Activated CD8-positive, alpha-beta memory T cell treated with anti-CD3 and anti-CD28 coated beads, Interleukin-2, amount 50 U/mL, for 24 hours (primary cell): ENCODE data around the gene GOLGA6D.
A peak's percentile ranks its signal among the peaks of the same experiment; 100 is the strongest.
"Not testable (repeated sequence)": the region's sequence is repeated elsewhere in the genome, so short reads cannot be mapped to it uniquely, and the experiment has no call there.

ENCODE experiments used
- DNase-seq: peaks from one replicate; pipeline ENCODE4 v3.0.0-alpha.2; 2020; ENCODE audit errors: extremely low read depth

The GOLGA6D gene

DNA sequence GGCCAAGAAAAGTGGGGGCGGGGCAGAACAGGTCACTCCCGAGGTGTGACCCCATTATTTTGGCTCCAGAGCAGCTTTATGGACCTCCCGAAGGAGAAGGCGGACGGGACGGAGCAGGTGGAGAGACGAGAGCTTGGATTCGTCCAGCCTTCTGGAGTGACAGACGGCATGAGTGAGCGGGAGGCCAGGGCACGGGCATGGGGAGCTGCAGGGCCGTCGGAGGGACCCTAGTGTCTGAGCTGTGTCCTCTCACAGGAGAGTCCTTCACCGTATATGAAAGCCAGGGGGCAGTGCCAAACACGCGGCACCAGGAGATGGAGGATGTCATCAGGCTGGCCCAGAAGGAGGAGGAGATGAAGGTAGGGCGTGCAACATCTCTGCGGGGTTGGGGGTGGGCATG is 11.0 kb downstream of the GOLGA6D start:
- DNase-seq = not testable (repeated sequence)

DNA sequence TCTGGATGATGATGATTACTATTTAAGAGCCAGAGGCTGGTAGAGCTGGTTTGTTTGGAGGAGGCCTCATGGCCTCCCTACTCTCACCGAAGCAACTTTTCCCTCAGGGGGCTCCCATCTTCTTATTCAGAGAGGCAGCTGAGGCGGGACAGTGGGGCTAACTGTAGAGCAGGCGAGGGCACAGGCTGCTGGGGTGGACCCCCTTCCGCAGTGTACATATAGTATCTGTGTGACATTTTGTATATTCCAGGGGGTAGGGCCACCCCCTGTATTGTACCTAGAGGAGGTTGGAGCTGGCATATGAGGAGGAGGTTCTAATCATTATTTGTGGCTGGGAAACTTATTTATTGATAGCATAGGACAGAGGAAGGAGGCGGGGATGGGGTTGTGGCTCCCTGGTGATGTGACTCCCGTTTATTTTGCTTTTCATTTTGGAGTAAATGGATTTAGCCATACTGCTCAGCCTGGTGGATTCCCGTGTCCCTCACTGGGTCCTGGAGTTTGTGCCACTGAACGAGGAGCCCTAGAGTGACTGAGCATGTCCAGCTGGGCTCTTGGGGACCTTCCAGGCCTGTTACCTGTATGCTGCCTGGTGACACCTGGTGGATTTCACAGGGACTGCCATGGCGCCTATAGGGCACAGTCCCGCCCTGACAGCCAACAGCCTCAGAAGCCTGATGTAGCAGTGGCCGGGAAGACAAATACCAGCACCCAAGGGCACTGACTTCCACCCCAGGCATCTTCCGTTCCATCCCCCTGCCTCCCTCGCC is 16.1 kb downstream of the GOLGA6D start:
- not testable (repeated sequence) for DNase-seq

DNA sequence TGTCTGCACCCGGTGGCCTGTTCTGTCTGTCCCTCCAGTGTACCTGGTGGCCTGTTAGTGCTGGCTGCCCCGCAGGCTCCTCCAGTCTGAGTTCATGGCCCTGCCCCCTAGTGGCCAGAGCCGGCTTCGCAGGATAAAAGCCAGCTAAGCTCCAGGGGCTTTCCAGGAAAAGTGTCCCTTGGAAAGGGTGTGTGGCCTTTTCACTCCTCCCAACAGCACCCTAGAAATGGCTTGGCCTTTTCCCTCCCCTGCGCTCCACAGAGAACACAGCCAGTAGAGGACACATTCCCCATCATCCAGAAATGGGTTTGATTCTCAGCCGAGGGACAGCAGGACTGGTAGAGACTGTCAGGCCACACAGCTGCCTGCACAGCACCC is 16.7 kb downstream of the GOLGA6D start:
- DNase-seq = peak; percentile 34

DNA sequence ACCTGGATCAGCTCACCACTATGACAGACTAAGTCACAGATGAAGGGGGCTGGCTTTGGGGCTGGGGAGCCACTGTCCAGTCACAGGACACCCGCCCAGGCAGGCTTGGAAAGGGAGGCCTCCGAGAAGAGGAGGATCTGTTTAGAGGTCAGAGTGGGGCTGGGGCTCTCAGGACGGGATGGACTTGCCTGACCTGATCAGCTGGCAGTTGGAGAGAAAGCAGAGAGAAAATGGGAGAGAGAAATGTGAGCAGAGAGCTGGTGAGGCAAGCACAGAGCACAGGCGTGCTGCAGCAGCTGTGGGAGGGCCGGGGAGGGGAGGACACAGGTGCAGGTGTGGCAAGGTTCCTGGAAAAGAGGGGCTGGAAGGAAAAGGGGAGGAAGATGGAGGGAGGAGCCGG is 17.4 kb downstream of the GOLGA6D start:
- not testable (repeated sequence) for DNase-seq

DNA sequence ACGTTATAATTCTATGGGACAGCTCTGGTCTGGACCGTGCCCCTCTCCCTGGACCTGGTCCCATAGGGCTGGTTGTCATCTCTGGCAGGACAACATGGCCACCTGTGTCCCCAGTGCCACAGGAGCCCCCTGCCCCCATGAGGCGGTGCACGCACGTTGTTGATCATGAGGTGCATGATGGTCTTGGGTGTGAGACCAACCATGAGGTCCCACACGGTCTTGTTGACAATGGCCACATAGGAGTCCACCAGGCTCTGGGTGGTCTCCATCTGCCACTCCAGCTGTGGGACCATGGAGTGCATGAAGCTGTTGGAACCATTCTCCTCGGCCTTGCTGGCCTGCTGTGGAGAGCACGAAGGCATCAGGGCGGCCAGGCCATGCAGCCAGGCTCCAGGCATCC is 19.7 kb downstream of the GOLGA6D start:
- DNase-seq = no peak

DNA sequence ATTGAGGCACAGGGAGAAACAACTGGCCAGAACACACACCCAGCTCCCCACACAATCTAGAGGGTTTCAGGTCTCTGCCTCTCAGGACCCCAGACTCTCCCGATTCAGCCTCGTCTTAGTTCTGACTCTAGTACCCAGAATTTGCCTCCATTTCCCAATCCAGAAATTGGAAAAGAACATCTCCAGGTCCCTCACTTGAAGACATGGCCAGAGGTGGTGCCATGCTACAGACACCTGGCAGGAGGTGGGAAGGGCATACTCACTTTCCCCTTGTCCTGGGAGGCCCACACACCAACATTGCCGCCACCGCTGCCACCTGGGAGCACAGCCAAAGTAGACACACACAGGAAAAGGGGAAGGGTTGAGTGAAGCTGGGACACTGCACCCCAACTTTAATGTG is 20.1 kb downstream of the GOLGA6D start:
- DNase-seq = not testable (repeated sequence)

DNA sequence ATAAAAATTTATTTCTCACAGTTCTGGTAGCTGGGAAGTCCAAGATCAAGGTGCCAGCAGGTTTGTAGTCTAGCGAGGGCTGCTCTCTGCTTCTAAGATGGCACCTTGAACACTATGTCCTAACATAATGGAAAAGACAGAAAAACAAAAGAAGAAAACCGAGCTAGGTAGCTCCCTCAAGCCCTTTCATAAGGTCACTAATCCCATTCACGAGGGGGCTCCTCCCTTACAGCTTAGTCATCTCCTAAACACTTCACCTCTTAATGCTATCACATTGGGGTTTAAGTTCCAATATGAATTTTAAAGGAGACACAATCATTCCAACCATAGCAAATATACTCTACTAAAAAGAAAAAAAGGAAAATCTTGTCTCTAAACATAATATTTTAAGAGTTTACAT is 23.6 kb downstream of the GOLGA6D start:
- no peak for DNase-seq

DNA sequence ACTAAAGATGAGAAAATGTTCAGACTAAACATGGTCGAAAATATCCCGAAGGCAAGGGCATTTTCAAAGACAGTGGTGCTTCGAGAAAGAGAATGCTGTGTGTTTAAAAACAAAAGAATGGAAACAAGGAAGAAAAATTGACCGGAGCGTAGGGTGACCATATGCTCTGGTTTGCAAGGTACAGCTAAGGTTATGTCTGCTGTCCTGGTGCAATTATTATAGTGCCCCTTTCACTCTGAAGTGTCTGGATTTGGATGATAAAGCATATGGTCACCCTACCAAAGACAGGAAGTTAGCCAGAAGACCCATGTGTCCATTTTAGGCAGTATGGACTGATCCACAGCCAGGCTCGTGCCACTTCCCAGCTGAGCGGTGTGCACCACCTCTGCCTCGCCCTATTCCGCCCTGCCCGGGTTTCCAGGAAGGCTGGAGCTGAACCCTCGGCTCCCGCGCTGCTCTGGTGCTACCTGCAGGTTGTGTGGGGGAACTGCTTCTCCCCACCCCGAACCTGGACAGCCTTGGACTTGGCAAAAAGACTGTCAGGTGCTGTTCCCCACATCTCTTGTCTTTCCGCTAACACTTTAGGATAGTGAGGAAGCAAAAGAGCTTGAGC is 25.2 kb downstream of the GOLGA6D start:
- DNase-seq = no peak

DNA sequence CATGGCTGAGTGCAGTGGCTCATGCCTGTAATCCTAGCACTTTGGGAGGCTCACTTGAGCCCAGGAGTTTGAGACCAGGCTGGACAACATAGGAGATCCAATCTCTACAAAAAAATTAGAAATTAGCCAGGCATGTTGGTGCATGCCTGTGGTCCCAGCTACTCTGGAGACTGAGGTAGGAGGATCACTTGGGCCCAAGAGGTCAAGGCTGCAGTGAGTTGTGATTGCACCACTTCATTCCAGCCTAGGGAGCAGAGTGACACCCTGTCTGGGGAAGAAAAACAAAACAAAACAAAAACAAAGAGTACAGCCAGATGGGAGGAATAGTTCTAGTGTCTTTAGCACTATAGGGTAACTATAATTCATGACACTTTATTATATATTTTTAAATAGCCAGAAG is 27.1 kb downstream of the GOLGA6D start:
- no peak for DNase-seq

DNA sequence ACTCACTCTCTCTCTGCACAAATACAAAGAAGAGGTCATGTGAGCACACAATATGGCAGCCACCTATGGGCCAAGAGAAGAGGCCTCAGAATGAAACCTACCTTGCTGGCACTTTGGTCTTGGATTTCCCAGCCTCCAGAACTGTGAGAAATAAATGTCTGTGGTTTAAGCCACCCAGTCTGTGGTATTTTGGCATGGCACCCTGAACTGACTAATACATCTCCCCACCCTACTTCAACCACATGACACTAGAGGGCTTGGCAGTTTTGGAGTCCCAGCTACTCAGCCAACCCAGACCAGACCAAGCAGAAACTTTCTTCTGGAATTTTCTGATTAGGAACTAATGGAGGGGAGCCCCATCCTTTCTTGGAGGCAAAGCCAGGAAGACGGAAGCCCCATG is 29.9 kb downstream of the GOLGA6D start:
- not testable (repeated sequence) for DNase-seq

DNA sequence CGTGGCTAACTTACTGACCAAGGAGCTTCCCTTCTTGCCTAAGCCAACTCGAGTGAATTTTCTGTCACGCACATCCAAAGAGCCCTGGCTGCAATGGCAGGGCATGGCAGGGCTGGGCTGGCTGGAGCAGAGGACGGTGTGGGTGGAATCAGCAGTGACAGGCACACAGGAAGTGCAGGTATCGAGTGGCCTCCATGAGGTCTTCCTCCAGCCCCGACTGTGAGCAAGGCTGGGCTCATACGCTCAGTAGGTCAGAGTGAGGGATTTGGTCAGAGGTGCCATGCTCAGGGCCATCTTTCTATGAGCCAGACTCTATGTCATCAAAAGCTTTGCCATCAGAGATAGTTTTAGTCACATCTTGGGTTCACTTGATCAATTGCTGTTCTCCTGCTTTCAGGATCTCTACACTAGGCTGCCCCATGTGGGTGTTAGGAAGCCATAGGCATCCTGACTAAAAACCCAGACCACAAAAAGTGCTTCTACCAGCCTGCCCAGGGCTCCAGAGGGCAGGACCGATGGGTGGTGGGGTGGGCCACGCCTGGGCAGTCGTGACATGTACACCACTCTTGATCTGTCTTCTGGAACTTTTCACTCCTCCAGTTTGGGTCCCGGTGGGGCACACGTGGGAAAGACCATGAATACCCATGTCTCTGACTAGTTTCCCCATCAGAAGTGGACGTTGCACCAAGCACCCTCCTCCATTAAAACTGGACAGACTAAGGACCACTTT is 30.6 kb downstream of the GOLGA6D start:
- no peak for DNase-seq

DNA sequence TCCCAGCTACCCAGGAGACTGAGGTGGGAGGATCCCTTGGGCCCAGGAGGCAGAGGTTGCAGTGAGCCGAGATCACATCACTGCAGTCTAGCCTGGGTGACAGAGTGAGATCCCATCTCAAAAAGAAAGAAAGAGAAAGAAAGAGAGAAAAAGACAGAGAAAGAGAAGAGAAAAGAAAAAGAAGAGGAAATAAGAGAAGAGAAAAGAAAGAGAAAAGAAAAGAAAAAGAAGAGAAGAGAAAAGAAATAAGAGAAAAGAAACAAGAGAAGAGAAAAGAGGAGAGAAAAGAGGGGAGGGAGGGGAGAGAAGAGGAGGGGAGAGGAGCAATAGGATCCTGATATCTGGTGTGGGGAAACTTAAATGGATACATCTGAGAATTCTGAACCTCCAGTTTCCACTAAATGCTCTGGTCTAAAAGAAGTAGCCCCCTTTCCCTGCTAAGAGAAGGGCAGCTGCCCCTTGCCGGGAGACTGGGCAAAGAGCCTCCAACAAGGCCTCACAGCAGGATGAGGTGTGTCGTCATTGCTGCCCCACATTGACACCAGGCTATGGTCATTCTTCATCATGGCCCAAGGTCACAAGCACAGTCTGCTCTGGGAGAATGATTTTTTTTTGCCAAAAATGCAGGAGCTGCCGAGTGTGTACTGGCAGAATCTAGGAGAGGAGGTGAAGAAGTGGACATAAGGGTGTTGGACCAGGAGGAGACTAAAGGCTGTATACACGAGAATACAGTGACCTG is 32.1 kb downstream of the GOLGA6D start:
- DNase-seq = no peak

DNA sequence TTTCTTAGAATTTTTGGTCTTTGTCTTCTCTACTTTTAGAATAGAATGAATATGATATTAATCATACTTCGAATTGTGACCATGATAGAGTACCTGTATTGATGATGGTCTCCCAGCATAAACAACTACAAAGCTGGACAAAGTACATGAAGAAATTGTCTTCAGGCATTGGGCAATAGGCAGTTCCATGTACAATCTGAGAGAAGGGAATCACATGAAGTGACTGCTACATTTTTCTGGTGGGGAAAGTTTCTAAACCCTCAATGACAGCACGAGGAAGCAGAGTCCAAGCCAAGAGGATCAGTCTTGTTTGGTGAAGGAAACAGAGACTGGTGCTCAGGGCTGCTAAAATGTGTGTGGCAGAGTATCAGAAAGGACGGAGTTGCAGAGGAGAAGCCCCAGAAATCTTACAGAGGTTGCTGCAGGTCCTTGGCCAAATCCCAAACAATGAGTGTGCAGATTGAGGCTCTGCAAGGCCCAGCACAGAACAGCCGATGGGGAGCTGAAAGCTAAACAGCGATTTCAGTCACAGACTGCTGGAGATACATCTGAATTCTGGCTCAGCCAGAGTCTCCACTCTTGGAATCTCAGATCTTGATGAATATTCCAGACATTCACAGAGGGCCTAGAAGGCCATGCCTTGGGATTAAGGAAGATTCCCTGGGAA is 36.7 kb downstream of the GOLGA6D start:
- not testable (repeated sequence) for DNase-seq

DNA sequence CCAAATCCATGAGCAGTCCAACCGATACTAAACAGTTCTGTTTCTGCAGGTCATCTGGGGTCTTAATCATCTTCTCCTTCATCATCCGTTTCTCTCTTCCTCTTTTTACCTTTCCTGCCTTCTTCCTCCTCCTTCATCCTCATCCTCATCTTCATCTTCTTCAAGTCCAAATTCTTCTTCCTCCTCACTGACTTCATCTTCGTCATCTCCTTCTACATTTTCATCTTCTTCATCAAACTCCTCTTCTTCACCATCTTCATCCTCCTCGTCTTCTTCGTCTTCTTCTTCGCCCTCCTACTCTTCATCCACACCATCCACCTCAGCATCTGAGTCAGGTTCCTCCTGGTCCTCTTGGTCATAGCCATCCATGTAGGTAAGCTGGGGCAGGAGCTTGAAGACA is 39.1 kb downstream of the GOLGA6D start:
- no peak for DNase-seq

DNA sequence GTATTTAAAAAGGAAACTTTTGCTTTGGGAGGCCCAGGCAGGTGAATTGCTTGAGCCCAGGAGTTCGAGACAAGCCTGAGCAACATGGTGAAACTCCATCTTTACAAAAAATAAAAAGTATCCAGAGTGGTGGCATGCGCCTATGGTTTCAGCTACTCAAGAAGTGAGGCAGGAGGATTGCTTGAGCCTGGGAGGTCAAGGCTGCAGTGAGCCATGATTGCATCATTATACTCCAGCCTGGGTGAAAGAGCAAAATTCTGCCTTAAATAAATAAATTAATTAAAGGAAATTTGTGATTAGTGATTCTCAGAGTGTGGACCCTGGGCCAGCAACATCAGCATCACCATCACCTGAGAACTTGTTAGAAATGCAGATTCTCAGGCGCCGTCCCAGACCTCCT is 43.3 kb downstream of the GOLGA6D start:
- no peak for DNase-seq

DNA sequence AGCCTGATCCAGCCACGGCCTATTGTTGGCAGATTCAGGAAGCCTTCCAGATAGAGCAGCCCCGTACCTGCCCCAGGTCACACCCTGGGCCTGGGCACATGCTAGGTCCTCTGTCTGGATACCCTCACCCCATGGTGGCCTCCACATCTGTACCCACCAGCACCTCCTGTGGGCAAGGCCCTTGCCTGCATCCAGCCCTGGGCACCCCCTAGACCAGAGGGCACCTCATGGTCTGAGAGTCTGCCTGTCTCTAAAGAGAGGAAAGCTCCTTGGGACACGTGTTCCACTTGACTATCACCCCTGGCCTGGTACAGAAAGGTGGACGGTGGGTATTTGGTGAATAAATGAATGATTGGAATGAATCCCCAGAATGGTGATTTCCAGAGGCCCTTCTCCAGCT is 44.4 kb downstream of the GOLGA6D start:
- DNase-seq = no peak

DNA sequence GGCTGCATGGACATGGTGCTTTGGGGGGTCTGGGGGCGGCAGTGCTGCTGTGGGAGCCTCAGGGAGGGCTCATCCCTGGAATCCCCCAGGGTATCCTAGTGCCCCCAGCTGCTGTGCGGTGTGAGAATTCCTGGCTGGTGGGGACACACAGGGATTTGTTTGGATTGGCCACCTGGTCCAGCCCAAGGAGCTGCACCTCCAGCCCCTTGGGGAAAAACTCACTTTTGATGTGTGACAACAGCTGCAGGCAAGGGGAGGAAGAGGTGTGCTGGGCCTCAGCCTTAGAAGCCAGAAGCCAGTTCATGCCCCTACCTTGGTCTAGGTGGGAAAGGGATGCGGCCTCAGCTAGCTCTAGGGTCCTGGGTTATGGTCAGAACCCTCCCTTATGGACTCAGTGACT is 44.9 kb downstream of the GOLGA6D start:
- DNase-seq = no peak

DNA sequence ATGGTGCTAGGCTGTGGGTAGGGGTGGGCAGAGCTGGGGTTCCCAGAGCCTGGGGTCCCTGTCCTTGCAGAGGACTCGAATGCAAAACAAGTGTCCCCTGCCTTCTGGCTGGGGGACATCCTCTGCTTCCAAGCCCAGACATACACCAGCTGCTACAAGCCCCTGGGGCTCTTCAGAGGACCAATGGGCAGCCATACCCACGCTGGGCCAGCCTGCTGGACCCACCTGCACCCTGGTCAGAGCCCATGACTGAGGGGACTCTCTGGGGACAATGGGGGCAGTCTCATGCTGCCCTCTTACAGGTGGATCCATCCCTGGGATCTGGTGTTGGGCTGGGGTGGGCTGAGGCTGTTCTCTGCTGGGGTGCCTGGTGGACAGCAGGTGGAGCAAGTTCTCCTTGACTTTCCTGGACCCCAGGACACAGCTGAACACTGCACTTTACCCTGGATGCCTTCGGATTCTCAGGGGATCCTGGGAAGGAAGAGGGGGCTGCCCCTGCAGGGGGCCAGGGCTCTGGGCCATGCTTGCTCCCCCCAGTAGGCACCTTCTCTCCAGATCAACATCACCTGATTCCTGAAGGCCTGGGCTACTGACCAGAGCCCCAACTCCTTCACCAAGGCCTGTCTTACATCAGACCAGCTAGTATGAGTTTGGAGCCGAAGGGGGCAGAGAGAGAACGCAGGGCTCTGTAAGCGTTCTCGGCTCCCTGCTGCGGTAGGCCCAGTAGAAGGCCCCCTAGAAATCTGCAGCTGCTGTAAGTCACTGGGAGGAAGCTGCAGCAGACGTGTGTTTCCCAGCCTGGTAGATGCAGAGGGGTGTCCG is 46.1 kb downstream of the GOLGA6D start:
- DNase-seq = no peak

DNA sequence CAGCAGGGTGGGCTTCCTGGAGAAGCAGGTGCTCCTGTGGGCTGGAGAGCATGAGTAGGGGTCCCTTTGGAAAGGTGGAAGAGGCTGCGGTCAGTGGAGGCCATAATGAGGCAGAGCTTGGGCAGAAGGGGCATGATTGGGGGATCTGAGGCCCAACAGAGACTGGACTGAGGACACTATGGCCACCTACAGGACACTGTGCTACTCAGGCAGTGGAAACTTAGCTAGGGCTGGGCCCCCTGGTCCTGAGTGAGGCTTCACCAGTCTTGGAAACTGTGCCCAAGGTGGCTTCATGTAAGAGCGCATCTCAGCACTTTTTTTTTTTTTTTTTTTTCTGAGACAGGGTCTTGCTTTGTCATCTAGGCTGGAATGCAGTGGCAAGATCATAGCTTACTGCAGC is 46.9 kb downstream of the GOLGA6D start:
- no peak for DNase-seq

DNA sequence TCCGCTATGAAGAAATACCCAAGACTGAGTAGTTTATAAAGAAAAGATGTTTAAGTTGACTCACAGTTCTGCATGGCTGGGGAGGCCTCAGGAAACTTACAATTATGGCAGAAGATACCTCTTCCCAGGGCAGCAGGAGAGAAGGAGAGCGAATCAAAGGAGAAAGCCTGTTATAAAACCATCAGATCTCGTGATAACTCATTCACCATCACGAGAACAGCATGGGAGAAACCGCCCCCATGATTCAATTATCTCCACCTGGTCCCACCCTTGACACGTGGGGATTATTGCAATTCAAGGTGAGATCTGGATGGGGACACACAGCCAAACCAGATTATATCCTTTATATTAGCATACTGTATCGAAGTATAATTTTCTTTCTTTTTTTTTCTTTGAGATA is 49.5 kb downstream of the GOLGA6D start:
- not testable (repeated sequence) for DNase-seq
